AG09309 (cell line): ENCODE data around the gene SEMA3B.

ENCODE experiments used
- DNase-seq: peaks from one replicate; pipeline ENCODE4 v3.0.0-alpha.2; 2010; ENCODE audit warnings: low read depth
- H3K4me3 ChIP-seq: 2 replicates; pipeline ENCODE4 v1.5.1; 2011; ENCODE audit warnings: mild to moderate bottlenecking, low read depth, low read length, moderate library complexity; ENCODE audit not compliant: control insufficient read depth
- CTCF ChIP-seq: IDR thresholded peaks from 2 replicates; pipeline ENCODE4 v1.5.1; 2011; ENCODE audit warnings: mild to moderate bottlenecking, low read depth, low read length, inconsistent platforms; ENCODE audit not compliant: insufficient read depth, control insufficient read depth; ENCODE audit errors: missing control alignments

The SEMA3B gene

GRCh38 chr3:50294492-50295403 lies 25.8 kb downstream of the SEMA3B start:
- H3K4me3 ChIP-seq: no peak overlapping the region
- DNase-seq: no peak
- TF ChIP-seq CTCF: no peak

GRCh38 chr3:50295553-50296431 lies 26.8 kb downstream of the SEMA3B start:
- no peak for DNase-seq
- H3K4me3 ChIP-seq: no peak overlapping the region
- TF ChIP-seq CTCF: no peak

DNA sequence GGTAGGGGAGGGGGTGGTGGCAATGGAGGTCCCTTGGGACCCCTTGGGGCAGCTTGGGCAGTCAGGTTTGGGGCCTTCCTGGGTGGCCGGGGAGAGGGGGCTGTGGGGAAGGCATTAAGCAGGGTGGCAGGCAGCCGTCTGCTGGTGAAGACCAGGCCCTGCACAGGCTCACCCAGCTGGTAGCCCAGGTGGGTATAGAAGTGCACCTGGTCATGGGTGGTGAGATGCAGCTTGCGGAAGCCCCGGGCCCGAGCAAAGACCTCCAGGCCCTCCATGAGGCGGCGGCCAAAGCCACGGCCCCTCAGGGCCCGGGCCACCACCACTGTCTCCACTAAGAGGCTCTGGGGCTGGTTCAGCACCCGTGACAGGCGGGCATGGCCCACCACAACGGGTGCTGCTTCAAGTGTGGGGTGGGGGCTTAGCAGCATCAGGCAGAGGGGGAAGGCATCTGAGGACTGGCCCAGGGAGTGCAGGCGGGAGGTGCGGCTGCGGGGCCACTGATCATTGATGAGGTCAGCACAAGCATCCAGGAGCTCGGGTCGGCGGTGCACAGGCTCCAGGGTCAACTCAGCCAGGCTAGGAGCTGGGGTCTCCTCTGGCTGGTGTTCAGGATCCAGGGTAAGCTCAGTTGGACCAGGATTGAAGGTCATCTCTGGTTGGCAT lies 27.9 kb downstream of the SEMA3B start:
- no peak overlapping the region for H3K4me3 ChIP-seq
- no peak for DNase-seq
- no peak for TF ChIP-seq CTCF

GRCh38 chr3:50297384-50297775 lies 28.4 kb downstream of the SEMA3B start:
- DNase-seq: no peak
- no peak for TF ChIP-seq CTCF
- no peak overlapping the region for H3K4me3 ChIP-seq

GRCh38 chr3:50297896-50298725 lies 29.2 kb downstream of the SEMA3B start:
- no peak for DNase-seq
- no peak for TF ChIP-seq CTCF

More at GRCh38 chr3:50297896-50298725, 29.2 kb downstream of the SEMA3B start:
- peak overlapping the region; percentile 68 for H3K4me3 ChIP-seq
